NT2/D1 (cell line): ENCODE measurements around the gene PAOX.
"Not testable (repeated sequence)": the region's sequence is repeated elsewhere in the genome, so short reads cannot be mapped to it uniquely, and the experiment has no call there.

Source experiments
- DNase-seq: peaks from one replicate; pipeline ENCODE4 v3.0.0-alpha.2; 2011; ENCODE audit warnings: low read depth, low spot score
- H3K27me3 ChIP-seq: 2 replicates; pipeline ENCODE4 v1.6.0; 2011; ENCODE audit warnings: mild to moderate bottlenecking; ENCODE audit not compliant: insufficient read length, insufficient read depth
- H3K36me3 ChIP-seq: 2 replicates; pipeline ENCODE4 v1.6.1; 2011; ENCODE audit warnings: mild to moderate bottlenecking, low read length, mixed read lengths; ENCODE audit not compliant: insufficient read depth, insufficient read length
- H3K4me1 ChIP-seq: 2 replicates; pipeline ENCODE4 v1.5.1; 2011; ENCODE audit not compliant: insufficient read depth, insufficient read length
- H3K4me3 ChIP-seq: 2 replicates; pipeline ENCODE4 v1.5.1; 2011; ENCODE audit warnings: low read depth; ENCODE audit not compliant: insufficient read length
- H3K9ac ChIP-seq: 2 replicates; pipeline ENCODE4 v1.6.0; 2011; ENCODE audit warnings: low read depth; ENCODE audit not compliant: insufficient read length
- H3K9me3 ChIP-seq: 2 replicates; pipeline ENCODE4 v1.5.1; 2011; ENCODE audit warnings: mild to moderate bottlenecking, low read length; ENCODE audit not compliant: insufficient read depth
- SUZ12 ChIP-seq: IDR thresholded peaks from 2 replicates; pipeline ENCODE4 v1.6.1; 2011; ENCODE audit not compliant: insufficient read length, insufficient read depth; ENCODE audit errors: extremely low read depth
- YY1 ChIP-seq: IDR thresholded peaks from 2 replicates; pipeline ENCODE4 v1.6.1; 2011; ENCODE audit not compliant: insufficient read length, insufficient read depth
- ZNF274 ChIP-seq: IDR thresholded peaks from 2 replicates; pipeline ENCODE4 v1.6.1; 2011; ENCODE audit warnings: mild to moderate bottlenecking, low read depth, low read length

The PAOX gene

GRCh38 chr10:133370030-133370786 lies 8.9 kb upstream of the PAOX start:
- TF ChIP-seq SUZ12: no peak
- no peak for TF ChIP-seq ZNF274
- TF ChIP-seq YY1: no peak
- Histone ChIP-seq H3K27me3 (peaks cover 14% of the 10 kb centered on the region), H3K36me3 (peaks cover 52% of the 10 kb centered on the region), H3K4me3 (no peak overlapping the region), H3K9ac (no peak overlapping the region), H3K4me1 (no peaks in the 10 kb centered on the region), H3K9me3 (no peaks in the 10 kb centered on the region)
- DNase-seq: no peak

- Histone ChIP-seq H3K4me3 (no peak overlapping the region), H3K9ac (no peak overlapping the region)
These were observed 6.6 kb upstream of the PAOX start for GRCh38 chr10:133372507-133372906.

GRCh38 chr10:133373174-133374090 lies 5.6 kb upstream of the PAOX start, which contains the start of gene ECHS1:
ECHS1 (minus strand) TSS chr10:133373354; CDS start chr10:133373333, 21 bp downstream.
- no peak for TF ChIP-seq YY1
- TF ChIP-seq ZNF274: no peak
- TF ChIP-seq SUZ12: no peak
- H3K36me3 ChIP-seq: peaks cover 29% of the 10 kb centered on the region
- peaks cover 3% of the 10 kb centered on the region for H3K4me1 ChIP-seq
- H3K27me3 ChIP-seq: peaks cover 44% of the 10 kb centered on the region
- peak within 1 kb of the TSS; percentile 68 for H3K4me3 ChIP-seq
- peak within 1 kb of the TSS; percentile 77 for H3K9ac ChIP-seq
- peak; percentile 83 for DNase-seq
- H3K9me3 ChIP-seq: no peaks in the 10 kb centered on the region

More at GRCh38 chr10:133372507-133372906, 6.6 kb upstream of the PAOX start:
- Histone ChIP-seq H3K27me3 (peaks cover 34% of the 10 kb centered on the region), H3K4me1 (no peaks in the 10 kb centered on the region), H3K9me3 (no peaks in the 10 kb centered on the region), H3K36me3 (peaks cover 34% of the 10 kb centered on the region)
- no peak for TF ChIP-seq YY1
- no peak for DNase-seq

- Histone ChIP-seq H3K9me3 (no peaks in the 10 kb centered on the region), H3K9ac (no peak overlapping the region), H3K36me3 (peaks cover 10% of the 10 kb centered on the region), H3K4me3 (no peak overlapping the region), H3K27me3 (peaks cover 60% of the 10 kb centered on the region), H3K4me1 (peaks cover 6% of the 10 kb centered on the region)
- DNase-seq: no peak
- no peak for TF ChIP-seq ZNF274
- no peak for TF ChIP-seq YY1
- no peak for TF ChIP-seq SUZ12
These were observed 3.5 kb upstream of the PAOX start for GRCh38 chr10:133375357-133376115.

GRCh38 chr10:133376183-133376582 lies 2.9 kb upstream of the PAOX start:
- DNase-seq, H3K9me3 ChIP-seq, H3K36me3 ChIP-seq, H3K9ac ChIP-seq, H3K4me1 ChIP-seq, H3K4me3 ChIP-seq: not testable (repeated sequence)
- peaks cover 60% of the 10 kb centered on the region for H3K27me3 ChIP-seq

- no peak for TF ChIP-seq YY1
- Histone ChIP-seq H3K27me3 (peaks cover 60% of the 10 kb centered on the region), H3K36me3 (no peaks in the 10 kb centered on the region), H3K9me3 (no peaks in the 10 kb centered on the region), H3K4me1 (peaks cover 6% of the 10 kb centered on the region), H3K9ac (peak overlapping the region; percentile 56), H3K4me3 (no peak overlapping the region)
- no peak for DNase-seq
These were observed 1.8 kb upstream of the PAOX start for GRCh38 chr10:133377025-133377817.
